HEK293T (cell line): ENCODE results near the gene RBPMS2.

Experiments
- CTCF ChIA-PET: fragments of 350-600 bp; formaldehyde crosslinking; extraction: SDS; loops from one replicate; lab custom pipeline; 2021; ENCODE audit warnings: antibody characterized with exemption, inconsistent platforms; lab: Yijun Ruan, JAX
- POLR2A ChIA-PET: fragments of 350-600 bp; formaldehyde crosslinking; extraction: SDS; loops from one replicate; lab custom pipeline; 2020; ENCODE audit warnings: antibody characterized with exemption, inconsistent platforms; lab: Yijun Ruan, JAX
- DNase-seq: peaks from one replicate; pipeline ENCODE4 v3.0.0; 2012; ENCODE audit warnings: mixed read lengths; ENCODE audit errors: extremely low spot score
- ARNT ChIP-seq: fragments of 450-650 bp; IDR thresholded peaks from 2 replicates; pipeline ENCODE4 v1.6.1; 2017; ENCODE audit warnings: mild to moderate bottlenecking
- BHLHE40 ChIP-seq: fragments of 450-650 bp; IDR thresholded peaks from 2 replicates; pipeline ENCODE4 v1.6.1; 2016; ENCODE audit warnings: mild to moderate bottlenecking, moderate library complexity, borderline replicate concordance
- CTBP1 ChIP-seq: fragments of 450-650 bp; IDR thresholded peaks from 2 replicates; pipeline ENCODE4 v1.6.1; 2016; ENCODE audit warnings: borderline replicate concordance
- ELF4 ChIP-seq: fragments of 450-650 bp; IDR thresholded peaks from 2 replicates; pipeline ENCODE4 v1.6.1; 2017; ENCODE audit warnings: antibody characterized with exemption
- FOXA1 ChIP-seq: fragments of 450-650 bp; IDR thresholded peaks from 2 replicates; pipeline ENCODE4 v1.6.1; 2016; ENCODE audit warnings: mild to moderate bottlenecking
- FOXK2 ChIP-seq: fragments of 450-650 bp; IDR thresholded peaks from 2 replicates; pipeline ENCODE4 v1.6.1; 2016; ENCODE audit warnings: mild to moderate bottlenecking
- FOXM1 ChIP-seq: fragments of 450-650 bp; IDR thresholded peaks from 2 replicates; pipeline ENCODE4 v1.6.1; 2017; ENCODE audit warnings: mild to moderate bottlenecking, borderline replicate concordance
- HDGF ChIP-seq: fragments of 450-650 bp; IDR thresholded peaks from 2 replicates; pipeline ENCODE4 v1.6.1; 2017; ENCODE audit warnings: antibody characterized with exemption, borderline replicate concordance
- L3MBTL2 ChIP-seq: fragments of 450-650 bp; conservative IDR thresholded peaks from 2 replicates; pipeline ENCODE4 v1.6.1; 2016; ENCODE audit warnings: mild to moderate bottlenecking
- LEF1 ChIP-seq: fragments of 450-650 bp; IDR thresholded peaks from 2 replicates; pipeline ENCODE4 v1.6.1; 2017; ENCODE audit warnings: mild to moderate bottlenecking, borderline replicate concordance
- NFRKB ChIP-seq: fragments of 450-650 bp; IDR thresholded peaks from 2 replicates; pipeline ENCODE4 v1.6.1; 2016; ENCODE audit warnings: mild to moderate bottlenecking, moderate library complexity
- SP1 ChIP-seq: fragments of 450-650 bp; IDR thresholded peaks from 2 replicates; pipeline ENCODE4 v1.6.1; 2017
- SUZ12 ChIP-seq: fragments of 450-650 bp; IDR thresholded peaks from 2 replicates; pipeline ENCODE4 v1.6.1; 2016; ENCODE audit warnings: mild to moderate bottlenecking
- TARDBP ChIP-seq: fragments of 450-650 bp; IDR thresholded peaks from 2 replicates; pipeline ENCODE4 v1.6.1; 2016
- ZNF384 ChIP-seq: fragments of 450-650 bp; IDR thresholded peaks from 2 replicates; pipeline ENCODE4 v1.6.1; 2016
- TF ChIP-seq, protein P1 (sequence below): fragments of 450-650 bp; IDR thresholded peaks from 2 replicates; pipeline ENCODE4 v1.6.1; 2016

Gene RBPMS2

DNA sequence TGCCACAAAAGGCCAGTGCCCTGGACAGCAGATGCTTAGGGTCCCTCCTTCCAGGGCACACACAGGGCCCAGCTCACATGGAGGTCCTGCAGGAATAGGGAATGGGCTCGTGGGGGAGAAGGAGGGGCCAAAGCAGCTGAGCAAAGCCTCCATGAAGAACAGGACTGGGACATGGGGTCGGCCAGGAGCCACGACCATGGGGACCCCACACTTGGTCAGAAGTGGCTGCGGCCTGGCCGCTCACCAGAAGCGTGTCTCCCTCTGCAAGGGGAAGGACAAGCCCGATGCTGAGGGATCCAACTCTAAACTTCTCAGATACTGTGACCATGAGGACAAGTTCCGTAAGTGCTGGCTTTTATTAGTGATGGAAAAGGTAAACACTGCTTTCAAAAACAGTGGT, 15.3 kb downstream of the RBPMS2 start:
- ChIA-PET POLR2A (no interaction called here), CTCF (no interaction called here)
- DNase-seq = no peak
- TF ChIP-seq BHLHE40 (no peak), TARDBP (no peak), SUZ12 (no peak), NFRKB (no peak), CTBP1 (no peak), ARNT (no peak), SP1 (no peak), ELF4 (no peak), HDGF (no peak), L3MBTL2 (no peak), ZNF384 (no peak)
- TF ChIP-seq, protein P1, sequence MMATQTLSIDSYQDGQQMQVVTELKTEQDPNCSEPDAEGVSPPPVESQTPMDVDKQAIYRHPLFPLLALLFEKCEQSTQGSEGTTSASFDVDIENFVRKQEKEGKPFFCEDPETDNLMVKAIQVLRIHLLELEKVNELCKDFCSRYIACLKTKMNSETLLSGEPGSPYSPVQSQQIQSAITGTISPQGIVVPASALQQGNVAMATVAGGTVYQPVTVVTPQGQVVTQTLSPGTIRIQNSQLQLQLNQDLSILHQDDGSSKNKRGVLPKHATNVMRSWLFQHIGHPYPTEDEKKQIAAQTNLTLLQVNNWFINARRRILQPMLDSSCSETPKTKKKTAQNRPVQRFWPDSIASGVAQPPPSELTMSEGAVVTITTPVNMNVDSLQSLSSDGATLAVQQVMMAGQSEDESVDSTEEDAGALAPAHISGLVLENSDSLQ = no peak

DNA sequence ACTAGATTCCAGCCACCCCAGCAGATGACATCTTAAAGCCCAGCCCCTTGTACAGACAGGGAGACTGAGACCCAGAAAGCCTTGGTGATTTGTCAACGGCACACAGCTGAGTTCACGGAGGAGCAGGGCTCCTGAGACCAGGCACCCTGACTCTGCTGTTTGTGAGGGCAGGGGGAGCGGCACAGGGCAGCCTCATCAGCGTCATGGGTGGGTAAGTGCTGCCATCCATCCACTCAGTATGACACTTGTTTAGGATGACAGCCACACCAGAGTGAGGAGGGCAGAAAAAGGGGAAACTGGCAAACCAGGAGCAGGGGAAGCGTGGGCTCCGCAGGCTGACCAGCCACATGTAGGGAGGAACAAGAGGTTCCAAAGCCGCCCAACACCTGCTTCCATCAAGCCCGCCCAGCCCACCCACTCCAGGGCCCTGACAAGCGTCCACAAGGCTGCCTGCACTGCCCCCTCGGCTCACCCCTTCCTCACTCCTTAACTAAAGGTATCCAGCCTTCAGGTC, 19.9 kb downstream of the RBPMS2 start:
- no peak for TF ChIP-seq ZNF384
- no peak for TF ChIP-seq ELF4
- no peak for TF ChIP-seq FOXK2
- TF ChIP-seq BHLHE40 = no peak
- TF ChIP-seq TARDBP = no peak
- no peak for TF ChIP-seq CTBP1
- no peak for TF ChIP-seq NFRKB
- no peak for TF ChIP-seq SP1
- no peak for TF ChIP-seq ARNT
- no peak for TF ChIP-seq SUZ12
- no peak for TF ChIP-seq FOXM1
- TF ChIP-seq, protein P1 = no peak
- TF ChIP-seq LEF1 = no peak
- TF ChIP-seq L3MBTL2 = no peak
- no peak for TF ChIP-seq FOXA1
- TF ChIP-seq HDGF = no peak
- POLR2A ChIA-PET = no interaction called here
- no peak for DNase-seq
- CTCF ChIA-PET = no interaction called here

DNA sequence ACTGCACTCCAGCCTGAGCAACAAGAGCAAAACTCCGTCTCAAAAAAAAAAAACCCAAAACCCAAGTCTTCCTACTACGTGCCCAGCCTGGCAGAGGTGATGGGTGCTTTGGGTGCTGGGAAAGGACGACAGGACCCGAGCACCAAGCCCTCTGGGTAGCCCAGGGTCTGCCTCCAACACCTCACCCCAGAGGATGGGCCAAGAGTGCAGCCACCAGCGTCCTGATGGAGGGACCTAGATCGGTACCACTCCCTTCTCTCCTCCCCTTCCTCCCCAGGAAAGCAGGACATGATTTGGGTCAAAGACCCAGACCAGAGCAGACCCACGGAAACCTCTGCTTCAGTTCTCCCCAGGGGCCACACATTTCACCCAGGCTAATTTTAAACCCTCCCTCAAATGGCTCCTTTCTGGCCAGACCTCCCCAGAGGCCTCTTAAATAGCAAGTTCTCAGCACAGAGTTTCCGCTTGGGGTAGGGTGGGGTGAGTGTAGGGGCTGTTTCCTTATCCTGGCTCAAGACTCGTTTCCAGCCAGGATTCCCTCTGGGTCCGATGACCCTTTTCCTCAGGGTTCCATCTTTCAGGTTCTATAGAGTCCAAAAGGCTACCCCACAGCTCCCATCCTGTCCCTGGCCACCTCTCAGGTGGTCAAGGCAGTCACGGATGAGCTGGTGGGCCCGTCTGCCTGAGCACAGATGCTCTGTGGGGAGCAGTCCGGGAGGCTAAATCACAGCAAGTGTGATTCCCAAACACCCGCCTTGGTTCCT, 20.5 kb downstream of the RBPMS2 start:
- CTCF ChIA-PET = no interaction called here
- TF ChIP-seq ZNF384 (no peak), ELF4 (no peak)
- DNase-seq = no peak
- POLR2A ChIA-PET = no interaction called here

DNA sequence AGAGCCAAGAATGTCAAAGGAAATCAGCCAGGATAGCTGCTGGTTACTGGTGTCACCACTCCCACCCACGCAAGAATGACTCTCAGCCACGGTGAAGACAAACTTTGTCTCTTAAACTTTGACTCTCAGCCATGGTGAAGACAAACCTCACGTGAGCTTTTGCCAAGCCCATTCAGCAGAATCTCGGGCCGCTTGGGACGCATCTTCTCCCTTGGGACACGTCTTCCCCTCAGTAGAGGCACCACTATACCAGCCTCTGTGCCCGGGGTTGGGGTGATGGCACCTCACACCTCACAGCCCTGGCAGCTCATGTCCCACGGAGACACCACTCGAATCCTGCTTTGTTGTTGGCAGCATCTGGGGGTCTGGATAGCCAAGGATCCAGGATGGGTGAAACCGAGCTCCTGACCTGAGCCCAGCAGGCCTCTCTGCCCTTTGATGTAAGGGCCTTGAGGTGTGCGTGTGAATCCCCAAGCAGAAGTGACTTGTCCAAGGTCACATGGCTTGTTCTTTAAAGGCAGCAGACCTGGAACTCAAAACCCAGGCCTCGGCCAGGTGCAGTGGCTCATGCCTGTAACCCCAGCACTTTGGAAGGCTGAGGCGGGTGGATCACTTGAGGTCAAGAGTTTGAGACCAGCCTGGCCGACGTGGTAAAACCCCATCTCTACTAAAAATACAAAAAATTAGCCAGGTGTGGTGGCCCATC, 21.8 kb downstream of the RBPMS2 start:
- ChIA-PET POLR2A (no interaction called here), CTCF (no interaction called here)
- TF ChIP-seq FOXA1 = no peak
- no peak for TF ChIP-seq L3MBTL2

DNA sequence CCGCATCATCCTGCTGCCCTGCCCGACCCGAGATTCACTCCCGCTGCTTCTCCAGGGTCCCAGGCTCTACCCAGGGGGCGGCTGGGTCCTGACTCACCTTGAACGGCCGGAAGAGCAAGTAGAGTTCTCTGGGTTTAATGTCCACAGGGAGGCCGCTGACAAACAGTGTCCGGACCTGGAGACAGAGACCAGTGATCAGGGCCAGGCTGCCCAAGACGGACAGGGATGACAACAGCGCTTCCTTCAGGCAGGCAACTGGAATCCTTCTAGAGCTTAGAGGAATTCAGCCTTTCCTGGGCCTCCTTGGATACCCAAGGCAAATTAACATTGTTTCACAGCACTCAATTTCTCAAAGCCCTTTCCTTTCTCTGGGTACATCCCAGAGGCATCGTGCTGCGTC, 23.9 kb downstream of the RBPMS2 start:
- POLR2A ChIA-PET = no interaction called here
- CTCF ChIA-PET = interaction anchor here (1.0 kb wide), 1 partner anchor 9 kb away, joined by 3 read pairs; no protein-coding TSS in a partner anchor
- no peak for TF ChIP-seq LEF1
- no peak for TF ChIP-seq NFRKB
- TF ChIP-seq ARNT = no peak
- no peak for TF ChIP-seq TARDBP
- TF ChIP-seq, protein P1 = no peak
- no peak for TF ChIP-seq HDGF
- no peak for TF ChIP-seq FOXK2
- no peak for TF ChIP-seq ZNF384
- TF ChIP-seq SUZ12 = no peak
- no peak for TF ChIP-seq L3MBTL2
- no peak for TF ChIP-seq SP1
- TF ChIP-seq ELF4 = no peak
- TF ChIP-seq FOXM1 = no peak

More for the DNA sequence above, 21.8 kb downstream of the RBPMS2 start:
- DNase-seq = no peak

DNA sequence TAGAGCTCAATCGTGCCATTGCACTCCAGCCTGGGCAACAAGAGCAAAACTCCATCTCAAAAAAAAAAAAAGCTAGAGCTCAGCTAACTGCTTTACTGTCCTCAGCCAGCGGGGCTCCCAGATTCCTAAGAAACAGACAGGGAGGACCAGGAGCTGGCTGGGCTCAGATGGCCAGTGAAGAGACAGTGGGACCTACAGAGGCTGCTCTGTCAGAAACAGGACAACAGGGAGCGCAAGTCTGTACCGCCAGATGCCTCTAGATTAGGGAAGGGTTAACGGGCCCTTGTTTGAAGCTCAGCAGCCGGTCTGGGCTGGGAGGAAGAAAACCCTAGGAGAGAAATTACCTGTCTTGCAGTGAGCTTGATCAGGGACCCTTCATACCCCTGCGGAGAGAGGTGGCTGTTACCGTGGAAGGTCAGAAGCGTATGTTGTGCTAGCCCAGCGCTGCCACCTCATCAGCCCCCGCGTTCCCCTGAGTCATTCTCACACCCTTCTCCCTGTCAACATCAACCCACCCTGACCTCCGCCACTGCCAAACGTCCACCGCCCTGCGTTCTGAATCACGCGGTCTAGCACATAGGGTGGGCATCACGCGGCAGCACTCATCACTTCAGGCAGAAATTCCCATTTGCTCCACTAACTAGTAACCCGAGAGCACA, 25.3 kb downstream of the RBPMS2 start:
- TF ChIP-seq TARDBP = no peak
- no peak for TF ChIP-seq FOXM1
- 0 out of 2 replicates have a peak, but pooled peaks have one; percentile 28 for TF ChIP-seq ZNF384
- POLR2A ChIA-PET = no interaction called here
- DNase-seq = peak; percentile 27

More for the DNA sequence above, 23.9 kb downstream of the RBPMS2 start:
- no peak for DNase-seq

More for the DNA sequence above, 25.3 kb downstream of the RBPMS2 start:
- CTCF ChIA-PET = interaction anchor here (1.0 to 1.2 kb wide), 2 partner anchors 59 to 63 kb away, joined by 3 to 4 read pairs; no protein-coding TSS in a partner anchor
